A673 (cell line): ENCODE data around the gene MPZL2.
A peak's percentile ranks its signal among the peaks of the same experiment; 100 is the strongest.

Source experiments
- EZH2 ChIP-seq: fragments of 200-600 bp; sonication (generic); IDR thresholded peaks from 2 replicates; pipeline ENCODE4 v1.6.1; 2017; ENCODE audit warnings: borderline replicate concordance, low read depth, mild to moderate bottlenecking, mixed read lengths, antibody characterized with exemption, low read length; ENCODE audit not compliant: poor library complexity, severe bottlenecking
- TF ChIP-seq, protein P1 (sequence below): fragments of 300-800, 200-600 bp; sonication (generic); conservative IDR thresholded peaks from 2 replicates; pipeline ENCODE4 v1.5.1; 2017; ENCODE audit warnings: low read depth, mild to moderate bottlenecking, antibody characterized with exemption, low read length, moderate library complexity, mixed read lengths

GRCh38 chr11:118290923-118291322, 26.8 kb upstream of the MPZL2 start:
- TF ChIP-seq, protein P1, sequence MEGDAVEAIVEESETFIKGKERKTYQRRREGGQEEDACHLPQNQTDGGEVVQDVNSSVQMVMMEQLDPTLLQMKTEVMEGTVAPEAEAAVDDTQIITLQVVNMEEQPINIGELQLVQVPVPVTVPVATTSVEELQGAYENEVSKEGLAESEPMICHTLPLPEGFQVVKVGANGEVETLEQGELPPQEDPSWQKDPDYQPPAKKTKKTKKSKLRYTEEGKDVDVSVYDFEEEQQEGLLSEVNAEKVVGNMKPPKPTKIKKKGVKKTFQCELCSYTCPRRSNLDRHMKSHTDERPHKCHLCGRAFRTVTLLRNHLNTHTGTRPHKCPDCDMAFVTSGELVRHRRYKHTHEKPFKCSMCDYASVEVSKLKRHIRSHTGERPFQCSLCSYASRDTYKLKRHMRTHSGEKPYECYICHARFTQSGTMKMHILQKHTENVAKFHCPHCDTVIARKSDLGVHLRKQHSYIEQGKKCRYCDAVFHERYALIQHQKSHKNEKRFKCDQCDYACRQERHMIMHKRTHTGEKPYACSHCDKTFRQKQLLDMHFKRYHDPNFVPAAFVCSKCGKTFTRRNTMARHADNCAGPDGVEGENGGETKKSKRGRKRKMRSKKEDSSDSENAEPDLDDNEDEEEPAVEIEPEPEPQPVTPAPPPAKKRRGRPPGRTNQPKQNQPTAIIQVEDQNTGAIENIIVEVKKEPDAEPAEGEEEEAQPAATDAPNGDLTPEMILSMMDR = peak; percentile 34; the same call in 1 of the 2 replicates
- no peak for TF ChIP-seq EZH2
